Breast epithelium (tissue), 4 donors: ENCODE measurements around the gene SLC25A14. TPM values are rescaled to one million over a fixed set of nuclear protein-coding genes. Genes with fewer than 3 reads are reported as not detected.

Experiments
- DNase-seq, 2 donors: peaks; one replicate each; pipeline ENCODE4 v3.0.0-alpha.2; 2019; ENCODE audit warnings: low spot score in 2 of 2
- H3K27ac ChIP-seq, 2 donors: fragments of 200-600 bp; sonication (generic) in 1 of 2; one replicate each; pipeline ENCODE4 v1.5.1; 2016 to 2019; ENCODE audit warnings: mild to moderate bottlenecking in 1 of 2
- H3K27me3 ChIP-seq, 2 donors: fragments of 200-600 bp; sonication (generic) in 1 of 2; one replicate each; pipeline versions ENCODE4 v1.5.1 to v1.6.0; 2017 to 2019; ENCODE audit warnings: control low read depth in 1 of 2, mild to moderate bottlenecking in 1 of 2
- H3K36me3 ChIP-seq: fragments of 200-600 bp; one replicate; pipeline ENCODE4 v1.5.1; 2019
- H3K4me1 ChIP-seq, 2 donors: fragments of 200-600 bp; sonication (generic); one replicate each; pipeline ENCODE4 v1.5.1; 2016 to 2019; ENCODE audit warnings: control low read depth in 1 of 2
- H3K4me3 ChIP-seq, 3 donors: fragments of 200-600 bp; sonication (generic); 1 replicate in 2 of 3; 2 replicates in 1 of 3; pipeline ENCODE4 v1.5.1; 2016 to 2019; ENCODE audit warnings: mild to moderate bottlenecking in 3 of 3, moderate library complexity in 2 of 3
- H3K9me3 ChIP-seq, 2 donors: fragments of 200-600 bp; sonication (generic) in 1 of 2; one replicate each; pipeline ENCODE4 v1.5.1; 2016 to 2019; ENCODE audit warnings: control low read depth in 1 of 2
- CTCF ChIP-seq, 3 donors: fragments of 450-650 bp; IDR thresholded peaks; one replicate each; pipeline ENCODE4 v1.5.1; 2016 to 2017; ENCODE audit warnings: antibody characterized with exemption in 3 of 3, mild to moderate bottlenecking in 3 of 3, moderate library complexity in 3 of 3
- POLR2A ChIP-seq: fragments of 450-650 bp; IDR thresholded peaks from one replicate; pipeline ENCODE4 v1.6.1; 2016; ENCODE audit warnings: antibody characterized with exemption, mild to moderate bottlenecking, moderate library complexity
- POLR2AphosphoS5 ChIP-seq, 3 donors: sonication (generic); formaldehyde crosslinking; IDR thresholded peaks; one replicate each; pipeline ENCODE4 v1.6.1; 2017; ENCODE audit warnings: antibody characterized with exemption in 3 of 3
- intact Hi-C: fragments of 100-400 bp; cut with DNase I; formaldehyde crosslinking; loops from one replicate; pipeline ENCODE4 v1.15.1; 2023; ENCODE audit warnings: low total_unique reads
- total RNA-seq, 3 donors: library from RNA; depleted of rRNA; stranded (reverse); fragments of >200 nt; gene quantifications; one replicate each; pipeline ENCODE4 v1.1.0, GENCODE V29; 2016

Gene SLC25A14
- total RNA-seq, 3 donors from 2014 or later: 8.2 to 18.4 (median 16.1) TPM

GRCh38 chrX:130416785-130417184, 77.1 kb downstream of the SLC25A14 start:
- H3K36me3 ChIP-seq: no peaks in the 10 kb centered on the region
- no peak for TF ChIP-seq POLR2A
- TF ChIP-seq CTCF (IDR thresholded peaks at IDR 0.05): no peak
- no peak for TF ChIP-seq POLR2AphosphoS5 (IDR thresholded peaks at IDR 0.05)
- H3K27me3 ChIP-seq: no peaks in the 10 kb centered on the region
- no peaks in the 10 kb centered on the region for H3K9me3 ChIP-seq
- intact Hi-C loops: no loop called here
- H3K27ac ChIP-seq: no peak overlapping the region
- no peak for DNase-seq
- no peaks in the 10 kb centered on the region for H3K4me1 ChIP-seq
- H3K4me3 ChIP-seq: no peak overlapping the region

DNA sequence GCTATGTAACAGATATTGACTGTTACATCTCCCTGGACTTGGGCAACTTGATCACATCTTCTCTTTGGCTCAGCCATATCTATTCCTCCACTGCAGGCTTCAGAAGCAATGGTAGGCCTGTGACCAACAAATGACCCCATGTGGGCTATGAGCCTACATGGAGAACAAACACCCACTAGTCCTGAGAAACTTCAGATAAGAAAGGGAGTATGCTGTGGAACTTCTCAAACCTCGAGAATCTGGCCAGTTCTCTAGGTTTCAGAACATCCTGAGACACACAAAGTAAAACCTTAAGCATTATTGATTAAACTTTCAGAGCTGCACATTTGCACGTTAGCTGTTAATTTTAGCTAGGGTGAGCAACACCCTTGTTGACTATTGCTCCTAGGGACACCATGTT, 78.3 kb downstream of the SLC25A14 start:
- DNase-seq: no peak
- no peaks in the 10 kb centered on the region for H3K36me3 ChIP-seq
- H3K4me1 ChIP-seq: no peaks in the 10 kb centered on the region
- H3K4me3 ChIP-seq: no peak overlapping the region
- intact Hi-C loops: no loop called here
- no peaks in the 10 kb centered on the region for H3K27me3 ChIP-seq
- TF ChIP-seq POLR2A (no peak), POLR2AphosphoS5 (IDR thresholded peaks at IDR 0.05) (no peak), CTCF (IDR thresholded peaks at IDR 0.05) (no peak)
- no peak overlapping the region for H3K27ac ChIP-seq
- H3K9me3 ChIP-seq: no peaks in the 10 kb centered on the region

DNA sequence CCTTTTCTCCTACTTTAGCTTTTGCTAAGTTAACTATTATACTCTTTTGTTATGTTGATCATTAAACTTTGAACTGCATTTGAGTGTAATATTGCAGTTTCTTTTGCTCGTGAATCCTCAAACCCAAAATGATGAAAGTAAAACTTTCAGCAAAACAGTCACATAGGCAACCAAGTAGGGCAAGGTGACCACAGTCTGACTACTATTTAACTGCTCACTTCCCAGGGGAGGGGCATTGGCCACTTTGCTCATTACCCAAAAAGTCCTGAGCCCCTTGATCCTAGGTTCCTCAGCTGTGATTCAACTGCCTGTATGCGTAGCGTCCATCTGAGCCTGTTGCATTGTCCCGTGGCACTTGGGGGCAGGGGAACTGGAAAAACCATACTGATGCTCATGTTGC, 79.0 kb downstream of the SLC25A14 start:
- no peaks in the 10 kb centered on the region for H3K4me1 ChIP-seq
- no peak for DNase-seq
- no peaks in the 10 kb centered on the region for H3K27me3 ChIP-seq
- no peak for TF ChIP-seq POLR2AphosphoS5 (IDR thresholded peaks at IDR 0.05)
- TF ChIP-seq CTCF (IDR thresholded peaks at IDR 0.05): no peak
- TF ChIP-seq POLR2A: no peak
- no peak overlapping the region for H3K4me3 ChIP-seq
- no peak overlapping the region for H3K27ac ChIP-seq
- H3K9me3 ChIP-seq: no peaks in the 10 kb centered on the region
- no peaks in the 10 kb centered on the region for H3K36me3 ChIP-seq
- intact Hi-C loops: no loop called here

DNA sequence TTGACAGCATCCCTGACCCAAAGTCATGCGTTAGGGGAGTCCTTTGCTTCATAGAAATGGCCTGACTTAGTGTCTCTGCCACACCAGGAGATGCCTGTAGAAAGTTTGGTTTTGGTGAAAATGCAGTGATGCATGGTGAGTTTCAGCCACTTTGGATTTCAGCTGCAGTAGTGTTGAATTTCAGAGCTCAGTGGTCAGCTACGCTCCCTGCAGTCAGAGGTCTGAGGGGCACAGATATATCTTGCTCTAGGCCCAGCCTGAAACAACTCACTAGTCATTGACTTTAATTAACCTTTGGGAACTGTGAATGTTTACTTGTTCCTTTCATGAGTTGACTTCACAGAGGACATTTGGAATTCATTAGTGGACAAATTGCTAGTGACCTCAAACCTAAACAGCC, 79.5 kb downstream of the SLC25A14 start:
- Histone ChIP-seq H3K4me3 (no peak overlapping the region), H3K9me3 (no peaks in the 10 kb centered on the region), H3K36me3 (no peaks in the 10 kb centered on the region), H3K27me3 (no peaks in the 10 kb centered on the region), H3K27ac (no peak overlapping the region), H3K4me1 (no peaks in the 10 kb centered on the region)
- no peak for DNase-seq
- no peak for TF ChIP-seq POLR2A
- TF ChIP-seq CTCF (IDR thresholded peaks at IDR 0.05): no peak
- TF ChIP-seq POLR2AphosphoS5 (IDR thresholded peaks at IDR 0.05): no peak
- intact Hi-C loops: no loop called here

Other genes starting within 250 kb of the SLC25A14 start
- gene ELF4, start 229.4 kb upstream of the SLC25A14 start, total RNA-seq: 10 to 100 TPM in 1 of 3 donors, 1 to 10 TPM in 2; 5.3 to 10.7 (median 9.2) TPM
- 10 to 100 TPM; 13.5 to 24.6 (median 16.6) TPM for gene AIFM1, start 174.1 kb upstream of the SLC25A14 start, total RNA-seq
- gene RAB33A, start 168.0 kb upstream of the SLC25A14 start, total RNA-seq: 1 to 10 TPM in 2 of 3 donors, under 1 TPM in 1; 0.73 to 2.6 (median 1.6) TPM
- 1 to 10 TPM; 4.9 to 6.4 (median 5.0) TPM for gene ZNF280C, start 71.0 kb upstream of the SLC25A14 start, total RNA-seq
- not detected for gene GPR119, start 45.8 kb downstream of the SLC25A14 start, total RNA-seq
- gene RBMX2, start 62.1 kb downstream of the SLC25A14 start, total RNA-seq: 10 to 100 TPM; 14.7 to 17.9 (median 16.2) TPM